ENCODE measurements around the gene RSPH6A. TPM values are rescaled to one million over a fixed set of nuclear protein-coding genes. Genes with fewer than 3 reads are reported as not detected.
A peak's percentile ranks its signal among the peaks of the same experiment; 100 is the strongest.

Gene RSPH6A
- total and polyA plus RNA-seq, 2 of the 13 experiments (the other 11 are each of a cell fraction or from before 2014, with no cell fraction given): 0.07 TPM; not detected in 1

DNA sequence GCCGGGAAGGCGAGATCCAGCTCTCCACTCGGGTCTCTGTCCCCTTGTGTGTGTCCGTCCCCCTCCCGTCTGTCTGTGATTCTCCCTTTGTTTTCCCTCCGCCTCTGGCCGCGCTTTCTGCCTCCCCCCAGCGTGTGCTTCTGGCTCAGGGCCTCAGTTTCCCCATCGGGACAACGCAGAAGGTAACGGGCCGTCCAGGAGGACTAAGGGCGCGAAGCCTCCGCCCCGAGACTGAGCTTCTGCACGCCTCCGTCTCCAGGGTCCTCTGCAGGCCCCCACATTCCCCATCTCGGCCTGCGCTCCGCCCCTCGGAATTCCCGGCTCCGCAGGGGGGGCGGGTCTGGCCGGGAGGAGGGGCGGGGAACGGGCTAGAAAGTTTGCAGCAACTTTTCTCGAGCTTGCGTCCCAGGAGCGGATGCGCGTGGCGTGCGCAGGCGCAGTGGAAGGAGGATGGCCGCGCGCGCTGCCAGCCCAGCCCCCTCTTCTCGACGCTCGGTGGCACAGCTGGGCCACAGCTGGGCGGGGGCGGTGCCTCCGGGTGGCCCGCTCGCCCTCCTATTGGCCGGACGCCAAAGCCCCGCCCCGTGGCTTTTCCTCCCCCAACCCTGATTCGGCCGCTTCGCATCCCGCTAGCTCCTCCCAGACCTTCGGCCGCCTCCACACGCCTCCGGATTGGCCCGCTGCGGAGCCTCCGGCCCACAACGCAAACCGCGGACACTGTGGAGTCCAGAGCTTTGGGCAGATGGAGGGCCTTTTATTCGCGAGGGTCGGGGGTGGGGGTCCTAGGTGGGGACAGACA is 45.9 kb downstream of the RSPH6A start, which contains the start of gene SIX5 (continued):
- TF ChIP-seq, protein P1, sequence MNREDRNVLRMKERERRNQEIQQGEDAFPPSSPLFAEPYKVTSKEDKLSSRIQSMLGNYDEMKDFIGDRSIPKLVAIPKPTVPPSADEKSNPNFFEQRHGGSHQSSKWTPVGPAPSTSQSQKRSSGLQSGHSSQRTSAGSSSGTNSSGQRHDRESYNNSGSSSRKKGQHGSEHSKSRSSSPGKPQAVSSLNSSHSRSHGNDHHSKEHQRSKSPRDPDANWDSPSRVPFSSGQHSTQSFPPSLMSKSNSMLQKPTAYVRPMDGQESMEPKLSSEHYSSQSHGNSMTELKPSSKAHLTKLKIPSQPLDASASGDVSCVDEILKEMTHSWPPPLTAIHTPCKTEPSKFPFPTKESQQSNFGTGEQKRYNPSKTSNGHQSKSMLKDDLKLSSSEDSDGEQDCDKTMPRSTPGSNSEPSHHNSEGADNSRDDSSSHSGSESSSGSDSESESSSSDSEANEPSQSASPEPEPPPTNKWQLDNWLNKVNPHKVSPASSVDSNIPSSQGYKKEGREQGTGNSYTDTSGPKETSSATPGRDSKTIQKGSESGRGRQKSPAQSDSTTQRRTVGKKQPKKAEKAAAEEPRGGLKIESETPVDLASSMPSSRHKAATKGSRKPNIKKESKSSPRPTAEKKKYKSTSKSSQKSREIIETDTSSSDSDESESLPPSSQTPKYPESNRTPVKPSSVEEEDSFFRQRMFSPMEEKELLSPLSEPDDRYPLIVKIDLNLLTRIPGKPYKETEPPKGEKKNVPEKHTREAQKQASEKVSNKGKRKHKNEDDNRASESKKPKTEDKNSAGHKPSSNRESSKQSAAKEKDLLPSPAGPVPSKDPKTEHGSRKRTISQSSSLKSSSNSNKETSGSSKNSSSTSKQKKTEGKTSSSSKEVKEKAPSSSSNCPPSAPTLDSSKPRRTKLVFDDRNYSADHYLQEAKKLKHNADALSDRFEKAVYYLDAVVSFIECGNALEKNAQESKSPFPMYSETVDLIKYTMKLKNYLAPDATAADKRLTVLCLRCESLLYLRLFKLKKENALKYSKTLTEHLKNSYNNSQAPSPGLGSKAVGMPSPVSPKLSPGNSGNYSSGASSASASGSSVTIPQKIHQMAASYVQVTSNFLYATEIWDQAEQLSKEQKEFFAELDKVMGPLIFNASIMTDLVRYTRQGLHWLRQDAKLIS (CRISPR knock-in tag; IDR thresholded peaks at IDR 0.05): 0 out of 2 replicates have a peak, but pooled peaks have one; percentile 67
- TF ChIP-seq ZNF878 (CRISPR knock-in tag; IDR thresholded peaks at IDR 0.05): no peak
- TF ChIP-seq ZNF264 (CRISPR knock-in tag; IDR thresholded peaks at IDR 0.05): no peak; the same call in 1 of the 2 replicates
- TF ChIP-seq, protein P2, sequence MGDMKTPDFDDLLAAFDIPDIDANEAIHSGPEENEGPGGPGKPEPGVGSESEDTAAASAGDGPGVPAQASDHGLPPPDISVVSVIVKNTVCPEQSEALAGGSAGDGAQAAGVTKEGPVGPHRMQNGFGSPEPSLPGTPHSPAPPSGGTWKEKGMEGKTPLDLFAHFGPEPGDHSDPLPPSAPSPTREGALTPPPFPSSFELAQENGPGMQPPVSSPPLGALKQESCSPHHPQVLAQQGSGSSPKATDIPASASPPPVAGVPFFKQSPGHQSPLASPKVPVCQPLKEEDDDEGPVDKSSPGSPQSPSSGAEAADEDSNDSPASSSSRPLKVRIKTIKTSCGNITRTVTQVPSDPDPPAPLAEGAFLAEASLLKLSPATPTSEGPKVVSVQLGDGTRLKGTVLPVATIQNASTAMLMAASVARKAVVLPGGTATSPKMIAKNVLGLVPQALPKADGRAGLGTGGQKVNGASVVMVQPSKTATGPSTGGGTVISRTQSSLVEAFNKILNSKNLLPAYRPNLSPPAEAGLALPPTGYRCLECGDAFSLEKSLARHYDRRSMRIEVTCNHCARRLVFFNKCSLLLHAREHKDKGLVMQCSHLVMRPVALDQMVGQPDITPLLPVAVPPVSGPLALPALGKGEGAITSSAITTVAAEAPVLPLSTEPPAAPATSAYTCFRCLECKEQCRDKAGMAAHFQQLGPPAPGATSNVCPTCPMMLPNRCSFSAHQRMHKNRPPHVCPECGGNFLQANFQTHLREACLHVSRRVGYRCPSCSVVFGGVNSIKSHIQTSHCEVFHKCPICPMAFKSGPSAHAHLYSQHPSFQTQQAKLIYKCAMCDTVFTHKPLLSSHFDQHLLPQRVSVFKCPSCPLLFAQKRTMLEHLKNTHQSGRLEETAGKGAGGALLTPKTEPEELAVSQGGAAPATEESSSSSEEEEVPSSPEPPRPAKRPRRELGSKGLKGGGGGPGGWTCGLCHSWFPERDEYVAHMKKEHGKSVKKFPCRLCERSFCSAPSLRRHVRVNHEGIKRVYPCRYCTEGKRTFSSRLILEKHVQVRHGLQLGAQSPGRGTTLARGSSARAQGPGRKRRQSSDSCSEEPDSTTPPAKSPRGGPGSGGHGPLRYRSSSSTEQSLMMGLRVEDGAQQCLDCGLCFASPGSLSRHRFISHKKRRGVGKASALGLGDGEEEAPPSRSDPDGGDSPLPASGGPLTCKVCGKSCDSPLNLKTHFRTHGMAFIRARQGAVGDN (CRISPR knock-in tag; IDR thresholded peaks at IDR 0.05): peak; percentile 89
- no peak for TF ChIP-seq DPF2 (CRISPR knock-in tag; IDR thresholded peaks at IDR 0.05; ENCODE audit: borderline replicate concordance, low read depth)
- TF ChIP-seq ZNF234 (CRISPR knock-in tag; conservative IDR thresholded peaks at IDR 0.05): peak; percentile 91
- 0 out of 2 replicates have a peak, but pooled peaks have one; percentile 62 for TF ChIP-seq KLF6 (CRISPR knock-in tag; IDR thresholded peaks at IDR 0.05)
- no peak for TF ChIP-seq ATRX (CRISPR knock-in tag; IDR thresholded peaks at IDR 0.05; ENCODE audit: borderline replicate concordance)
- peak; percentile 87 for TF ChIP-seq NFYB (CRISPR knock-in tag; IDR thresholded peaks at IDR 0.05)
- TF ChIP-seq IRX3 (CRISPR knock-in tag; IDR thresholded peaks at IDR 0.05; ENCODE audit: borderline replicate concordance, low read depth): no peak
- TF ChIP-seq, protein P3, sequence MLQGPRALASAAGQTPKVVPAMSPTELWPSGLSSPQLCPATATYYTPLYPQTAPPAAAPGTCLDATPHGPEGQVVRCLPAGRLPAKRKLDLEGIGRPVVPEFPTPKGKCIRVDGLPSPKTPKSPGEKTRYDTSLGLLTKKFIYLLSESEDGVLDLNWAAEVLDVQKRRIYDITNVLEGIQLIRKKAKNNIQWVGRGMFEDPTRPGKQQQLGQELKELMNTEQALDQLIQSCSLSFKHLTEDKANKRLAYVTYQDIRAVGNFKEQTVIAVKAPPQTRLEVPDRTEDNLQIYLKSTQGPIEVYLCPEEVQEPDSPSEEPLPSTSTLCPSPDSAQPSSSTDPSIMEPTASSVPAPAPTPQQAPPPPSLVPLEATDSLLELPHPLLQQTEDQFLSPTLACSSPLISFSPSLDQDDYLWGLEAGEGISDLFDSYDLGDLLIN (CRISPR knock-in tag; IDR thresholded peaks at IDR 0.05; ENCODE audit: borderline replicate concordance): no peak
- TF ChIP-seq ZSCAN25 (CRISPR knock-in tag; IDR thresholded peaks at IDR 0.05): no peak
- TF ChIP-seq FOXC1 (CRISPR knock-in tag; IDR thresholded peaks at IDR 0.05; ENCODE audit: borderline replicate concordance): no peak
- no peak for TF ChIP-seq ZNF75D (CRISPR knock-in tag; IDR thresholded peaks at IDR 0.05; ENCODE audit: borderline replicate concordance)
- no peak for TF ChIP-seq ZNF24 (IDR thresholded peaks at IDR 0.05)
- no peak for TF ChIP-seq ZNF547 (CRISPR knock-in tag; IDR thresholded peaks at IDR 0.05)
- no peak for TF ChIP-seq ZNF20 (CRISPR knock-in tag; IDR thresholded peaks at IDR 0.05)
- TF ChIP-seq ZNF10 (CRISPR knock-in tag; IDR thresholded peaks at IDR 0.05; ENCODE audit: borderline replicate concordance, low read depth): no peak
- TF ChIP-seq RFXANK (CRISPR knock-in tag; IDR thresholded peaks at IDR 0.05): 0 out of 2 replicates have a peak, but pooled peaks have one; percentile 60
- TF ChIP-seq, protein P4, sequence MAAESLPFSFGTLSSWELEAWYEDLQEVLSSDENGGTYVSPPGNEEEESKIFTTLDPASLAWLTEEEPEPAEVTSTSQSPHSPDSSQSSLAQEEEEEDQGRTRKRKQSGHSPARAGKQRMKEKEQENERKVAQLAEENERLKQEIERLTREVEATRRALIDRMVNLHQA (CRISPR knock-in tag; IDR thresholded peaks at IDR 0.05): no peak
- no peak for TF ChIP-seq ZNF3 (CRISPR knock-in tag; IDR thresholded peaks at IDR 0.05)

All from HepG2 (cell line).